ENCODE measurements around the gene MARK1. TPM values are rescaled to one million over a fixed set of nuclear protein-coding genes. Genes with fewer than 3 reads are reported as not detected.

The MARK1 gene
- total RNA-seq, 1 donor from 2014 or later: 13.2 TPM

GRCh38 chr1:220708936-220709801, 181.2 kb downstream of the MARK1 start:
- H3F3A ChIP-seq (ENCODE audit: low read depth): no peaks in the 10 kb centered on the region

DNA sequence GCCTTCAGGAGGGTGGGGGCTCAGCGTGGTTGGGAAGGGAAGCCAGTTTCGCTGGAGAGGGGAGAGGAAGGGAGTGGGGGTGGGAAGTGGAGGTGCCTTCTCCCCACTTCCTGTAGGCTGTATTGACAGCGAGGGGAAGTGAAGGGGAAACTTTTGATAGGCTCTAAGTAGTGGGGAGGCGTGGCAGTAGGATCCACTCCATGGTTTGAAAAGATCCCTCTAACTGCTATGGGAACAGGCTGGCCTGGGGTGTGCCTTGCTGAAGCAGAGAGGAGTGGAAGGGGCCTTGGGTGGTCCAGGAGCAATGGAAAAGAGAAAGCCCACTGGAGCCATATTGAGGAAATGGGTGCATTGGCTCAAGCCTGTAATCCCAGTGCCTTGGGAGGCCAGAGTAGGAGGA, 182.4 kb downstream of the MARK1 start:
- H3K4me1 ChIP-seq: no peaks in the 10 kb centered on the region
- no peak overlapping the region for H3K4me3 ChIP-seq
- H3K27ac ChIP-seq: no peak overlapping the region
- TF ChIP-seq EZH2 (IDR thresholded peaks at IDR 0.05) (no peak), CTCF (IDR thresholded peaks at IDR 0.05) (no peak), EZH2phosphoT487 (IDR thresholded peaks at IDR 0.05) (no peak)
- H3F3A ChIP-seq (ENCODE audit: low read depth): no peaks in the 10 kb centered on the region
- H3K9me3 ChIP-seq (ENCODE audit: low read depth): peaks cover under 1% of the 10 kb centered on the region
- Mint-ChIP-seq H3K27me3 (ENCODE audit: insufficient read depth, low read depth) (peaks cover 3% of the 10 kb centered on the region), H3K4me3 (no peak overlapping the region), H3K27ac (no peak overlapping the region), H3K36me3 (no peaks in the 10 kb centered on the region), H3K9me3 (peaks cover 5% of the 10 kb centered on the region), H3K4me1 (no peaks in the 10 kb centered on the region)
- no peaks in the 10 kb centered on the region for H4K20me1 ChIP-seq (ENCODE audit: low read depth)
- no peaks in the 10 kb centered on the region for H3K36me3 ChIP-seq
- no peak overlapping the region for H2AFZ ChIP-seq (replicated peaks)
- no peak overlapping the region for H3K4me2 ChIP-seq
- no peaks in the 10 kb centered on the region for H3K79me2 ChIP-seq (ENCODE audit: low read depth)
- H3K27me3 ChIP-seq: no peaks in the 10 kb centered on the region
- no peak for DNase-seq (ENCODE audit: low spot score)
- no peak overlapping the region for H3K9ac ChIP-seq

More at GRCh38 chr1:220708936-220709801, 181.2 kb downstream of the MARK1 start:
- H3K9me3 ChIP-seq (ENCODE audit: low read depth): no peaks in the 10 kb centered on the region
- H3K27me3 Mint-ChIP-seq (ENCODE audit: insufficient read depth, low read depth): peaks cover 3% of the 10 kb centered on the region
- H3K4me1 ChIP-seq: no peaks in the 10 kb centered on the region
- no peak overlapping the region for H3K9ac ChIP-seq
- no peaks in the 10 kb centered on the region for H3K36me3 Mint-ChIP-seq
- no peak overlapping the region for H3K27ac Mint-ChIP-seq
- no peak overlapping the region for H3K4me3 ChIP-seq
- no peak overlapping the region for H3K4me2 ChIP-seq
- peaks cover 2% of the 10 kb centered on the region for H3K9me3 Mint-ChIP-seq
- no peak for TF ChIP-seq EZH2 (IDR thresholded peaks at IDR 0.05)
- no peak for TF ChIP-seq EZH2phosphoT487 (IDR thresholded peaks at IDR 0.05)
- no peak for TF ChIP-seq CTCF (IDR thresholded peaks at IDR 0.05)
- no peaks in the 10 kb centered on the region for H4K20me1 ChIP-seq (ENCODE audit: low read depth)
- no peak overlapping the region for H3K27ac ChIP-seq
- H2AFZ ChIP-seq (replicated peaks): no peak overlapping the region
- no peaks in the 10 kb centered on the region for H3K27me3 ChIP-seq
- no peaks in the 10 kb centered on the region for H3K79me2 ChIP-seq (ENCODE audit: low read depth)
- DNase-seq (ENCODE audit: low spot score): no peak
- no peaks in the 10 kb centered on the region for H3K36me3 ChIP-seq
- H3K4me3 Mint-ChIP-seq: no peak overlapping the region
- no peaks in the 10 kb centered on the region for H3K4me1 Mint-ChIP-seq

DNA sequence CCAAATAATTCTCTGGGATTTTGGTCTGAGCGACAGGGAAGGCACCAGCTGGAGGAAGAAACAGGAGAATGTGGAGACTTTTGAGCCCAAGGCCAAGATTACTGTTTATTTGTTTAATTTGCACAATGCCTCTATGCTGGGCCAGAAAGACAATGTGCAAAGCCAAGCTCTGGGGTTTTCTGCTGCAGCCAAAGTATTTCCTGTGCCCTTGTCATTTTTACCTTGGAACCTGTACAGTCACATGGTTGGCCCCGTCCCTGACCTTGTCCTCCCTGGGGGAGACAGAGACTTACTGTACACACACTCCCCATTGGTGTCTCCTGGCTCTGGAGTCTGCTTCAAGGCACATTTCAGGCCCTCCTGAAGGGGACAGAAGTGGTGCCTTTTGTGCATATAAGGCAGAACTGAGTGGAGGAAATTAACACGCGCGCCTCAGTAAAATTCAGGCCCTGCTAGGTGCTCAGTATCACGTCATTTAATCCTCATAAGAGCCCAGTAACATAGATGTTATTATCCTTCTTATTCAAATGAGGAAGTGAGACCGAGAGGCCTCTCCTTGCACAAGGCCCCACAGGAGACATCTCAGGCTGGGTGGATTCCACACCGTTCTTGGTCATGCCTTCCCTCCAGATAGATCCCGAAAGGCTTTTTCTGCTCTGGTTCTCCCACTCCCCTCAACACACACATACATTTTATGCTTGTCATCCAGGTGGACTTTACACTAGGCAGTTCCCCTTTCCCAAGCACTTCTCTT, 183.3 kb downstream of the MARK1 start:
- no peak overlapping the region for H3K27ac ChIP-seq
- no peaks in the 10 kb centered on the region for H4K20me1 ChIP-seq (ENCODE audit: low read depth)
- H3K27me3 ChIP-seq: no peaks in the 10 kb centered on the region
- no peak overlapping the region for H3K4me3 Mint-ChIP-seq
- H3K36me3 Mint-ChIP-seq: no peaks in the 10 kb centered on the region
- no peak overlapping the region for H2AFZ ChIP-seq (replicated peaks)
- no peak overlapping the region for H3K27ac Mint-ChIP-seq
- no peak overlapping the region for H3K9ac ChIP-seq
- H3K4me1 Mint-ChIP-seq: no peaks in the 10 kb centered on the region
- no peak overlapping the region for H3K4me3 ChIP-seq
- H3F3A ChIP-seq (ENCODE audit: low read depth): no peaks in the 10 kb centered on the region
- H3K36me3 ChIP-seq: peaks cover 3% of the 10 kb centered on the region
- no peaks in the 10 kb centered on the region for H3K79me2 ChIP-seq (ENCODE audit: low read depth)
- no peak overlapping the region for H3K4me2 ChIP-seq
- DNase-seq (ENCODE audit: low spot score): no peak
- H3K9me3 Mint-ChIP-seq: peaks cover 9% of the 10 kb centered on the region
- peaks cover 3% of the 10 kb centered on the region for H3K27me3 Mint-ChIP-seq (ENCODE audit: insufficient read depth, low read depth)
- TF ChIP-seq EZH2phosphoT487 (IDR thresholded peaks at IDR 0.05): no peak
- TF ChIP-seq CTCF (IDR thresholded peaks at IDR 0.05): no peak
- no peaks in the 10 kb centered on the region for H3K4me1 ChIP-seq
- H3K9me3 ChIP-seq (ENCODE audit: low read depth): peaks cover 10% of the 10 kb centered on the region

Small RNAs within 50 kb of the gene (small RNA-seq; reads per million reads assigned to genes)
- not detected for gene RN7SL464P

Other genes starting within 250 kb of the MARK1 start
- gene C1orf115, start 162.2 kb downstream of the MARK1 start, total RNA-seq (ENCODE audit: low replicate concordance): 6.2 and 6.8 TPM in 2 replicates
- not detected in 2 replicates for gene MTARC2, start 220.2 kb downstream of the MARK1 start, total RNA-seq (ENCODE audit: low replicate concordance)